HEK293 (cell line): Measurements from ENCODE around the gene IL11RA.
A peak's percentile ranks its signal among the peaks of the same experiment; 100 is the strongest.

Experiments used
- CTCF ChIA-PET: fragments of 350-600 bp; formaldehyde crosslinking; extraction: SDS; loops from one replicate; lab custom pipeline; 2021; ENCODE audit warnings: antibody characterized with exemption; lab: Yijun Ruan, JAX
- POLR2A ChIA-PET: fragments of 300-600 bp; formaldehyde crosslinking; extraction: SDS; loops from one replicate; lab custom pipeline; 2020; ENCODE audit warnings: antibody characterized with exemption, inconsistent platforms; lab: Yijun Ruan, JAX
- H3K27ac ChIP-seq: fragments of 200-500 bp; sonication (Bioruptor generic); 2 replicates; pipeline ENCODE4 v1.5.1; 2014; ENCODE audit warnings: low read depth, low read length, control low read depth, inconsistent platforms; ENCODE audit errors: extremely low read depth
- H3K36me3 ChIP-seq, 2 experiments: fragments of 200-500 bp in 1 of 2; sonication (Bioruptor generic) in 1 of 2; 1 replicate in 1 of 2; 2 replicates in 1 of 2; pipeline ENCODE4 v1.5.1; 2014 to 2017; ENCODE audit warnings: inconsistent platforms in 2 of 2, low read length in 2 of 2; ENCODE audit not compliant: control insufficient read depth in 2 of 2, insufficient read depth in 1 of 2
- H3K4me1 ChIP-seq: fragments of 200-500 bp; sonication (Bioruptor generic); 2 replicates; pipeline ENCODE4 v1.5.1; 2014; ENCODE audit warnings: mild to moderate bottlenecking, low read length, inconsistent platforms; ENCODE audit not compliant: control insufficient read depth, insufficient read depth
- H3K4me3 ChIP-seq: 2 replicates; pipeline ENCODE4 v1.5.1; 2011; ENCODE audit warnings: low read depth, mild to moderate bottlenecking, control low read depth, low read length, moderate library complexity
- H3K9me3 ChIP-seq: fragments of 200-500 bp; sonication (Bioruptor generic); 2 replicates; pipeline ENCODE4 v1.5.1; 2014; ENCODE audit warnings: low read depth, low read length, inconsistent platforms; ENCODE audit not compliant: control insufficient read depth, insufficient read depth
- GFI1B ChIP-seq: fragments of 450-650 bp; formaldehyde crosslinking; IDR thresholded peaks from 2 replicates; pipeline ENCODE4 v1.5.1; 2016; ENCODE audit warnings: missing biosample characterization, missing genetic modification characterization
- ZBTB1 ChIP-seq: fragments of 450-650 bp; formaldehyde crosslinking; IDR thresholded peaks from 2 replicates; pipeline ENCODE4 v1.5.1; 2016; ENCODE audit warnings: missing biosample characterization, missing genetic modification characterization
- ZBTB21 ChIP-seq: fragments of 450-650 bp; formaldehyde crosslinking; IDR thresholded peaks from 2 replicates; pipeline ENCODE4 v1.5.1; 2017; ENCODE audit warnings: missing biosample characterization, missing genetic modification characterization
- ZFP3 ChIP-seq: fragments of 450-650 bp; formaldehyde crosslinking; IDR thresholded peaks from 2 replicates; pipeline ENCODE4 v1.5.1; 2016; ENCODE audit warnings: low read depth, missing biosample characterization, missing genetic modification characterization
- ZFP37 ChIP-seq: fragments of 450-650 bp; formaldehyde crosslinking; IDR thresholded peaks from 2 replicates; pipeline ENCODE4 v1.5.1; 2016; ENCODE audit warnings: missing biosample characterization, missing genetic modification characterization
- ZNF350 ChIP-seq: fragments of 450-650 bp; formaldehyde crosslinking; IDR thresholded peaks from 2 replicates; pipeline ENCODE4 v1.5.0; 2017; ENCODE audit warnings: missing biosample characterization, mild to moderate bottlenecking, missing genetic modification characterization
- ZNF37A ChIP-seq: fragments of 450-650 bp; IDR thresholded peaks from 2 replicates; pipeline ENCODE4 v1.5.1; 2018; ENCODE audit warnings: missing biosample characterization, missing genetic modification characterization
- ZNF555 ChIP-seq: fragments of 450-650 bp; formaldehyde crosslinking; conservative IDR thresholded peaks from 2 replicates; pipeline ENCODE4 v1.5.1; 2017; ENCODE audit warnings: missing biosample characterization, mild to moderate bottlenecking, missing genetic modification characterization, inconsistent platforms
- ZNF561 ChIP-seq: fragments of 450-650 bp; IDR thresholded peaks from 2 replicates; pipeline ENCODE4 v1.5.1; 2018; ENCODE audit warnings: missing biosample characterization, missing genetic modification characterization, borderline replicate concordance
- ZNF76 ChIP-seq: fragments of 450-650 bp; formaldehyde crosslinking; IDR thresholded peaks from 2 replicates; pipeline ENCODE4; 2016; ENCODE audit warnings: low read depth, missing biosample characterization, missing genetic modification characterization, borderline replicate concordance
- TF ChIP-seq, protein P1 (sequence below): fragments of 450-650 bp; formaldehyde crosslinking; IDR thresholded peaks from 2 replicates; pipeline ENCODE4 v1.5.1; 2016; ENCODE audit warnings: missing biosample characterization, missing genetic modification characterization
- TF ChIP-seq, protein P2 (sequence below): fragments of 450-650 bp; formaldehyde crosslinking; IDR thresholded peaks from 2 replicates; pipeline ENCODE4 v1.5.1; 2016; ENCODE audit warnings: missing biosample characterization, missing genetic modification characterization
- TF ChIP-seq, protein P3 (sequence below): fragments of 450-650 bp; formaldehyde crosslinking; conservative IDR thresholded peaks from 2 replicates; pipeline ENCODE4 v1.5.1; 2016; ENCODE audit warnings: low read depth, missing biosample characterization, missing genetic modification characterization
- TF ChIP-seq, protein P4 (sequence below): IDR thresholded peaks from 2 replicates; pipeline ENCODE4 v1.6.1; 2011; ENCODE audit warnings: mild to moderate bottlenecking, low read depth, low read length, borderline replicate concordance

The IL11RA gene

DNA sequence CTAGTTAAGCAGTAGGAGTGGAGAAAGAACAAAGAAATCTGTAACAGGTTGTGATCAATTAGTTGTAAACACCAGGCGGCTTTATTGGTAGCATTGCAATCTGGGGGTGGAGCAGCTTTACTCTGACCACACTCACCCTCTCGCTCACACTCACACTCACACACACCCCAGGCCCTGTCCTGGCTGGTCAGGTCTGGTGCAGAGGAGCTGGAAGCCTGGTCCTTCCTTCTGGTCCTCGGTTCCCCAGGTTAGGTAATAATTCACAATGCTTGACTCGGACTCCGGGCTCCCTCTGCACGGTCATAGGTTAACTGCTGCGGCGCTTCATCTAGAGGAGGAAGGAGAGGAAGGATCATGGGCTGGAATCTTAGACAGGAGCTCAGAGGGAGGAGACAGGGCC is 37.5 kb downstream of the IL11RA start (continued):
- TF ChIP-seq, protein P1, sequence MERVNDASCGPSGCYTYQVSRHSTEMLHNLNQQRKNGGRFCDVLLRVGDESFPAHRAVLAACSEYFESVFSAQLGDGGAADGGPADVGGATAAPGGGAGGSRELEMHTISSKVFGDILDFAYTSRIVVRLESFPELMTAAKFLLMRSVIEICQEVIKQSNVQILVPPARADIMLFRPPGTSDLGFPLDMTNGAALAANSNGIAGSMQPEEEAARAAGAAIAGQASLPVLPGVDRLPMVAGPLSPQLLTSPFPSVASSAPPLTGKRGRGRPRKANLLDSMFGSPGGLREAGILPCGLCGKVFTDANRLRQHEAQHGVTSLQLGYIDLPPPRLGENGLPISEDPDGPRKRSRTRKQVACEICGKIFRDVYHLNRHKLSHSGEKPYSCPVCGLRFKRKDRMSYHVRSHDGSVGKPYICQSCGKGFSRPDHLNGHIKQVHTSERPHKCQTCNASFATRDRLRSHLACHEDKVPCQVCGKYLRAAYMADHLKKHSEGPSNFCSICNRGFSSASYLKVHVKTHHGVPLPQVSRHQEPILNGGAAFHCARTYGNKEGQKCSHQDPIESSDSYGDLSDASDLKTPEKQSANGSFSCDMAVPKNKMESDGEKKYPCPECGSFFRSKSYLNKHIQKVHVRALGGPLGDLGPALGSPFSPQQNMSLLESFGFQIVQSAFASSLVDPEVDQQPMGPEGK, result no peak
- TF ChIP-seq ZNF350 (tag by site-specific recombination), result no peak

DNA sequence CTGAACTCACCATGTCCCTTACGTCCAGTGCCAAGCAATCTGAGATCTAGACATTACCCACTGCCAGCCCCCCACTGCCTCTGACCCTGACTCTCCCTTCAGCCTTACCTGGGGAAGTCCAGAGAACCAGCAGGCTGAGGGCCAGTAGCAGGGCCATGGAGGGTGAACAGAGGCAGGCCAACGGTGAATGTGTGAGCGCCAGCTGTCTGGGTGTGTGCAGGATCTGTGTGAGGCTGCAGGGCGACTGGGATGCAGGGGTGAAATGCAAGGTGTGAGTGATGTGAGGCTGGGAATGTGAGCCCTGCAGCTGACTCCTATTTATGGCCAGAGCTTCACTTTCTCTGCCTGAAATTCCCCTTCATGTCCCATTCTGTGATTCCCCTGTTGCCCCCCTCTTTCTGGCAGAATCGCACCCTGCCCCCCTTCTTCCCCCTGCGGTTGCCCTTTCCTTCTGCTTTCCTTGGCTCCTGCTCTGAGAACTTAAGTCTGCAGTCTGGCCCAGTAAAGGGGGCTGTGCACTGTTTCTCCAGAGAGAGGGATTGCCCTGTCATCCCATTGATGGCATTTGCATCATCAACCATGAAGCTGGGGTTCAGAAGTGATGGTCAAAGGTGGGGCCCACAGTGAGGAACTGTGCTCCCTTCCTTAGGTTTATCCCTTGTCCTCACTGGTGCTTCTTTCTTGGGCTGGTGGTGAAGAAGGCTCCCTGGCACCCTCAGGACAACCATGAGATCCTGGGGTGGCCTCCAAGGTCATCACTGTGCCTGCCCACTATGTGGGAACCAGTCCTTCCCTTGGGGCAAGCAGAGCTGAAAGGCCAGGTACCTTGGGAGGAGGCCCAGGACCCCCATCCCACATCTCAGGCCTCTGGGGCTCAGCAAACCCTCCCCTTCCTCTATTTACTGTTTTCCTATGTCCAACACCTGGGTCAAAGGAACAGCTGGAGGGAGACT is 39.3 kb downstream of the IL11RA start, which contains the start of gene CCL19:
CCL19 (minus strand) TSS at position 294 of the 953 bp plus-strand sequence; CDS start at position 157, 137 bp downstream.
- Histone ChIP-seq H3K9me3 (no peaks in the 10 kb centered on the region), H3K4me1 (no peaks in the 10 kb centered on the region), H3K27ac (no peak within 1 kb of the TSS), H3K4me3 (no peak within 1 kb of the TSS), H3K36me3 (no peaks in the 10 kb centered on the region)
- ChIA-PET POLR2A (no interaction called here), CTCF (interaction anchor here (0.6 to 8.3 kb wide), 7 partner anchors 11 to 897 kb away, joined by 3 to 99 read pairs (median 4); partner anchors contain the start of genes PHF24 and RPP25L)
- TF ChIP-seq, protein P2, sequence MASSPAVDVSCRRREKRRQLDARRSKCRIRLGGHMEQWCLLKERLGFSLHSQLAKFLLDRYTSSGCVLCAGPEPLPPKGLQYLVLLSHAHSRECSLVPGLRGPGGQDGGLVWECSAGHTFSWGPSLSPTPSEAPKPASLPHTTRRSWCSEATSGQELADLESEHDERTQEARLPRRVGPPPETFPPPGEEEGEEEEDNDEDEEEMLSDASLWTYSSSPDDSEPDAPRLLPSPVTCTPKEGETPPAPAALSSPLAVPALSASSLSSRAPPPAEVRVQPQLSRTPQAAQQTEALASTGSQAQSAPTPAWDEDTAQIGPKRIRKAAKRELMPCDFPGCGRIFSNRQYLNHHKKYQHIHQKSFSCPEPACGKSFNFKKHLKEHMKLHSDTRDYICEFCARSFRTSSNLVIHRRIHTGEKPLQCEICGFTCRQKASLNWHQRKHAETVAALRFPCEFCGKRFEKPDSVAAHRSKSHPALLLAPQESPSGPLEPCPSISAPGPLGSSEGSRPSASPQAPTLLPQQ (tag by site-specific recombination), result 0 out of 2 replicates have a peak, but pooled peaks have one; percentile 29
- no peak for TF ChIP-seq ZBTB21 (tag by site-specific recombination)
- TF ChIP-seq, protein P3, sequence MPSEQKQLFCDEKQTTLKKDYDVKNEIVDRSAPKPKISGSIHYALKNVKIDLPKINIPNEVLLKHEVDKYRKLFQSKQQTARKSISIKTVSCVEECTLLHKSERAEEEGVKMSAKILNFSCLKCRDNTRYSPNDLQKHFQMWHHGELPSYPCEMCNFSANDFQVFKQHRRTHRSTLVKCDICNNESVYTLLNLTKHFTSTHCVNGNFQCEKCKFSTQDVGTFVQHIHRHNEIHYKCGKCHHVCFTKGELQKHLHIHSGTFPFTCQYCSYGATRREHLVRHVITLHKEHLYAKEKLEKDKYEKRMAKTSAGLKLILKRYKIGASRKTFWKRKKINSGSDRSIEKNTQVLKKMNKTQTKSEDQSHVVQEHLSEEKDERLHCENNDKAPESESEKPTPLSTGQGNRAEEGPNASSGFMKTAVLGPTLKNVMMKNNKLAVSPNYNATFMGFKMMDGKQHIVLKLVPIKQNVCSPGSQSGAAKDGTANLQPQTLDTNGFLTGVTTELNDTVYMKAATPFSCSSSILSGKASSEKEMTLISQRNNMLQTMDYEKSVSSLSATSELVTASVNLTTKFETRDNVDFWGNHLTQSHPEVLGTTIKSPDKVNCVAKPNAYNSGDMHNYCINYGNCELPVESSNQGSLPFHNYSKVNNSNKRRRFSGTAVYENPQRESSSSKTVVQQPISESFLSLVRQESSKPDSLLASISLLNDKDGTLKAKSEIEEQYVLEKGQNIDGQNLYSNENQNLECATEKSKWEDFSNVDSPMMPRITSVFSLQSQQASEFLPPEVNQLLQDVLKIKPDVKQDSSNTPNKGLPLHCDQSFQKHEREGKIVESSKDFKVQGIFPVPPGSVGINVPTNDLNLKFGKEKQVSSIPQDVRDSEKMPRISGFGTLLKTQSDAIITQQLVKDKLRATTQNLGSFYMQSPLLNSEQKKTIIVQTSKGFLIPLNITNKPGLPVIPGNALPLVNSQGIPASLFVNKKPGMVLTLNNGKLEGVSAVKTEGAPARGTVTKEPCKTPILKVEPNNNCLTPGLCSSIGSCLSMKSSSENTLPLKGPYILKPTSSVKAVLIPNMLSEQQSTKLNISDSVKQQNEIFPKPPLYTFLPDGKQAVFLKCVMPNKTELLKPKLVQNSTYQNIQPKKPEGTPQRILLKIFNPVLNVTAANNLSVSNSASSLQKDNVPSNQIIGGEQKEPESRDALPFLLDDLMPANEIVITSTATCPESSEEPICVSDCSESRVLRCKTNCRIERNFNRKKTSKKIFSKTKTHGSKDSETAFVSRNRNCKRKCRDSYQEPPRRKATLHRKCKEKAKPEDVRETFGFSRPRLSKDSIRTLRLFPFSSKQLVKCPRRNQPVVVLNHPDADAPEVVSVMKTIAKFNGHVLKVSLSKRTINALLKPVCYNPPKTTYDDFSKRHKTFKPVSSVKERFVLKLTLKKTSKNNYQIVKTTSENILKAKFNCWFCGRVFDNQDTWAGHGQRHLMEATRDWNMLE (tag by site-specific recombination), result no peak

DNA sequence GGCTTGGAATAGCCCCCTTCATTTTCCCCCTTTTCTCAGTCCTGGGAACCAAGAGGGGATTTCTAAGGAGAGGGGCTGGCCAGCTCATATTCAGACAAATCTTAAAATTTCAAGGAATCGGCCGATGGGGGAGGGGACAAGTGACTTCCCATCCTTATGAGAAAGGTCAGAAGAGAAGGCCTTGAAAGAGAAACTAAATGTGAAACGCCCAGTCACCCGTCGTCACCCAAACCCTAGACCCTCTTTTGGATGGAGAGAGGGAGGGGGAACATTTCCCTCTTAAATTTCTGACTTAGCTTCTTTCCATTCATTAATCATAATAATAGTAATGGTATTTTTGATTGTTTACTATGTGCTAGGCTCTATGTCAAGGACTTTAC is 39.9 kb downstream of the IL11RA start:
- CTCF ChIA-PET, result interaction anchor here (0.6 to 8.3 kb wide), 7 partner anchors 10 to 896 kb away, joined by 3 to 99 read pairs (median 4); partner anchors contain the start of genes PHF24 and RPP25L
- POLR2A ChIA-PET, result no interaction called here
- Histone ChIP-seq H3K27ac (no peak overlapping the region), H3K4me3 (no peak overlapping the region), H3K4me1 (no peaks in the 10 kb centered on the region), H3K36me3 (no peaks in the 10 kb centered on the region), H3K9me3 (no peaks in the 10 kb centered on the region)
- TF ChIP-seq ZNF561 (tag by site-specific recombination), result no peak
- no peak for TF ChIP-seq ZBTB1 (tag by site-specific recombination)
- no peak for TF ChIP-seq ZFP3 (tag by site-specific recombination)
- TF ChIP-seq, protein P4, sequence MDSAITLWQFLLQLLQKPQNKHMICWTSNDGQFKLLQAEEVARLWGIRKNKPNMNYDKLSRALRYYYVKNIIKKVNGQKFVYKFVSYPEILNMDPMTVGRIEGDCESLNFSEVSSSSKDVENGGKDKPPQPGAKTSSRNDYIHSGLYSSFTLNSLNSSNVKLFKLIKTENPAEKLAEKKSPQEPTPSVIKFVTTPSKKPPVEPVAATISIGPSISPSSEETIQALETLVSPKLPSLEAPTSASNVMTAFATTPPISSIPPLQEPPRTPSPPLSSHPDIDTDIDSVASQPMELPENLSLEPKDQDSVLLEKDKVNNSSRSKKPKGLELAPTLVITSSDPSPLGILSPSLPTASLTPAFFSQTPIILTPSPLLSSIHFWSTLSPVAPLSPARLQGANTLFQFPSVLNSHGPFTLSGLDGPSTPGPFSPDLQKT, result no peak
- TF ChIP-seq ZNF37A (tag by site-specific recombination), result no peak
- no peak for TF ChIP-seq ZFP37 (tag by site-specific recombination)
- TF ChIP-seq GFI1B, result no peak
- TF ChIP-seq ZNF555, result no peak
- TF ChIP-seq ZNF76 (tag by site-specific recombination), result no peak
